Memory B cell (primary cell): Measurements from ENCODE around the gene CCDC86.

Experiments used
- ATAC-seq: fragments of 150-1000 bp; cut with Tn5 transposase; 2 replicates; pipeline ENCODE4 v1.10.0; 2021; ENCODE audit warnings: low read depth, mild to moderate bottlenecking, moderate library complexity
- DNase-seq, 2 donors: peaks; one replicate each; pipeline ENCODE4 v3.0.0; 2022; ENCODE audit warnings: low spot score in 2 of 2
- H3K27ac Mint-ChIP-seq: one replicate; pipeline ENCODE4 v1.8.0; 2022; ENCODE audit warnings: mild to moderate bottlenecking, moderate library complexity, mixed read lengths
- H3K27me3 Mint-ChIP-seq: one replicate; pipeline ENCODE4 v1.8.0; 2022; ENCODE audit warnings: mixed read lengths
- H3K36me3 Mint-ChIP-seq: one replicate; pipeline ENCODE4 v1.8.0; 2022; ENCODE audit warnings: mild to moderate bottlenecking, mixed read lengths
- H3K4me1 Mint-ChIP-seq: one replicate; pipeline ENCODE4 v1.8.0; 2022; ENCODE audit warnings: mixed read lengths
- H3K4me3 Mint-ChIP-seq: one replicate; pipeline ENCODE4 v1.8.0; 2022; ENCODE audit warnings: mild to moderate bottlenecking, moderate library complexity, mixed read lengths
- H3K9me3 Mint-ChIP-seq: one replicate; pipeline ENCODE4 v1.8.0; 2022; ENCODE audit warnings: mixed read lengths

CCDC86 gene

GRCh38 chr11:60842668-60843600 is 1.0 kb downstream of the CCDC86 start:
- peak overlapping the region; percentile 93 for H3K4me3 Mint-ChIP-seq
- peak overlapping the region; percentile 87 for H3K27ac Mint-ChIP-seq
- peaks cover 39% of the 10 kb centered on the region for H3K4me1 Mint-ChIP-seq
- no peaks in the 10 kb centered on the region for H3K27me3 Mint-ChIP-seq
- ATAC-seq = no peak
- no peak for DNase-seq
- H3K36me3 Mint-ChIP-seq = peaks cover 9% of the 10 kb centered on the region
- H3K9me3 Mint-ChIP-seq = no peaks in the 10 kb centered on the region

GRCh38 chr11:60844045-60844869 is 2.3 kb downstream of the CCDC86 start:
- Mint-ChIP-seq H3K27ac (peak overlapping the region; percentile 87), H3K36me3 (peaks cover 16% of the 10 kb centered on the region), H3K4me3 (peak overlapping the region; percentile 93), H3K9me3 (no peaks in the 10 kb centered on the region), H3K27me3 (no peaks in the 10 kb centered on the region), H3K4me1 (peaks cover 42% of the 10 kb centered on the region)
- no peak for ATAC-seq
- no peak for DNase-seq

GRCh38 chr11:60844870-60845221 is 2.9 kb downstream of the CCDC86 start:
- ATAC-seq (no peak), DNase-seq (no peak)
- Mint-ChIP-seq H3K4me1 (peaks cover 42% of the 10 kb centered on the region), H3K4me3 (no peak overlapping the region), H3K27me3 (no peaks in the 10 kb centered on the region), H3K27ac (peak overlapping the region; percentile 13), H3K36me3 (peaks cover 20% of the 10 kb centered on the region), H3K9me3 (no peaks in the 10 kb centered on the region)

GRCh38 chr11:60845338-60845737 is 3.4 kb downstream of the CCDC86 start:
- Mint-ChIP-seq H3K4me3 (no peak overlapping the region), H3K9me3 (no peaks in the 10 kb centered on the region), H3K36me3 (peaks cover 20% of the 10 kb centered on the region), H3K27me3 (no peaks in the 10 kb centered on the region), H3K27ac (peak overlapping the region; percentile 13), H3K4me1 (peaks cover 41% of the 10 kb centered on the region)
- ATAC-seq (no peak), DNase-seq (no peak)

- no peak for DNase-seq
- H3K27ac Mint-ChIP-seq = no peak overlapping the region
- no peaks in the 10 kb centered on the region for H3K9me3 Mint-ChIP-seq
- no peaks in the 10 kb centered on the region for H3K27me3 Mint-ChIP-seq
- H3K4me1 Mint-ChIP-seq = peaks cover 31% of the 10 kb centered on the region
- no peak overlapping the region for H3K4me3 Mint-ChIP-seq
- peaks cover 35% of the 10 kb centered on the region for H3K36me3 Mint-ChIP-seq
- no peak for ATAC-seq
These were observed 5.4 kb downstream of the CCDC86 start for GRCh38 chr11:60847281-60847680.

- Mint-ChIP-seq H3K9me3 (no peaks in the 10 kb centered on the region), H3K4me1 (peaks cover 27% of the 10 kb centered on the region), H3K36me3 (peaks cover 35% of the 10 kb centered on the region), H3K4me3 (no peak overlapping the region), H3K27ac (no peak overlapping the region), H3K27me3 (no peaks in the 10 kb centered on the region)
- no peak for ATAC-seq
- no peak for DNase-seq
These were observed 6.0 kb downstream of the CCDC86 start for GRCh38 chr11:60847896-60848295.

- H3K36me3 Mint-ChIP-seq = peaks cover 38% of the 10 kb centered on the region
- H3K27me3 Mint-ChIP-seq = no peaks in the 10 kb centered on the region
- H3K9me3 Mint-ChIP-seq = no peaks in the 10 kb centered on the region
- no peak overlapping the region for H3K4me3 Mint-ChIP-seq
- no peak overlapping the region for H3K27ac Mint-ChIP-seq
- H3K4me1 Mint-ChIP-seq = peaks cover 20% of the 10 kb centered on the region
- no peak for DNase-seq
- no peak for ATAC-seq
These were observed 6.8 kb downstream of the CCDC86 start for GRCh38 chr11:60848714-60849151.

GRCh38 chr11:60849641-60850520 is 8.0 kb downstream of the CCDC86 start:
- H3K4me1 Mint-ChIP-seq = peaks cover 9% of the 10 kb centered on the region
- ATAC-seq (no peak), DNase-seq (no peak)
- H3K27ac Mint-ChIP-seq = no peak overlapping the region
- peaks cover 37% of the 10 kb centered on the region for H3K36me3 Mint-ChIP-seq
- H3K9me3 Mint-ChIP-seq = no peaks in the 10 kb centered on the region
- H3K4me3 Mint-ChIP-seq = no peak overlapping the region
- no peaks in the 10 kb centered on the region for H3K27me3 Mint-ChIP-seq

- Mint-ChIP-seq H3K27ac (no peak overlapping the region), H3K9me3 (no peaks in the 10 kb centered on the region), H3K4me3 (no peak overlapping the region), H3K36me3 (peaks cover 34% of the 10 kb centered on the region), H3K4me1 (peaks cover 4% of the 10 kb centered on the region), H3K27me3 (no peaks in the 10 kb centered on the region)
- no peak for ATAC-seq
- no peak for DNase-seq
These were observed 9.6 kb downstream of the CCDC86 start for GRCh38 chr11:60851327-60852104.

- no peak overlapping the region for H3K4me3 Mint-ChIP-seq
- DNase-seq (no peak), ATAC-seq (no peak)
- peaks cover 31% of the 10 kb centered on the region for H3K36me3 Mint-ChIP-seq
- H3K4me1 Mint-ChIP-seq = peaks cover 4% of the 10 kb centered on the region
- no peaks in the 10 kb centered on the region for H3K27me3 Mint-ChIP-seq
- H3K27ac Mint-ChIP-seq = no peak overlapping the region
- no peaks in the 10 kb centered on the region for H3K9me3 Mint-ChIP-seq
These were observed 10.4 kb downstream of the CCDC86 start for GRCh38 chr11:60852117-60852981.

GRCh38 chr11:60852982-60853950 is 11.4 kb downstream of the CCDC86 start:
- H3K27ac Mint-ChIP-seq = no peak overlapping the region
- no peaks in the 10 kb centered on the region for H3K9me3 Mint-ChIP-seq
- H3K36me3 Mint-ChIP-seq = peaks cover 26% of the 10 kb centered on the region
- peaks cover 4% of the 10 kb centered on the region for H3K4me1 Mint-ChIP-seq
- ATAC-seq = no peak
- no peaks in the 10 kb centered on the region for H3K27me3 Mint-ChIP-seq
- no peak for DNase-seq
- H3K4me3 Mint-ChIP-seq = no peak overlapping the region
